SK-N-MC (cell line): ENCODE measurements around the gene C2CD4B.

ENCODE experiments used
- DNase-seq: peaks from one replicate; pipeline ENCODE4 v3.0.0-alpha.2; 2011; ENCODE audit warnings: low read depth, low spot score
- H3K27ac ChIP-seq: fragments of 200-600 bp; sonication (generic); 2 replicates; pipeline ENCODE4 v1.5.1; 2016; ENCODE audit warnings: mixed run types
- H3K36me3 ChIP-seq: fragments of 200-600 bp; sonication (generic); 2 replicates; pipeline ENCODE4 v1.6.1; 2017; ENCODE audit warnings: antibody characterized with exemption, low read length, mixed read lengths; ENCODE audit not compliant: insufficient read depth
- H3K4me3 ChIP-seq: fragments of 200-600 bp; sonication (generic); 2 replicates; pipeline ENCODE4 v1.5.1; 2016
- H3K9ac ChIP-seq: fragments of 200-600 bp; sonication (generic); 2 replicates; pipeline ENCODE4 v1.8.0; 2017; ENCODE audit warnings: mixed run types, mixed read lengths; ENCODE audit not compliant: insufficient read length
- H3K9me3 ChIP-seq: fragments of 200-600 bp; sonication (generic); 2 replicates; pipeline ENCODE4 v1.6.1; 2017; ENCODE audit warnings: low read depth, mild to moderate bottlenecking, antibody characterized with exemption, low read length, moderate library complexity, mixed read lengths
- EZH2 ChIP-seq: fragments of 200-600 bp; sonication (generic); IDR thresholded peaks from one replicate; pipeline ENCODE4 v1.6.1; 2017; ENCODE audit warnings: antibody characterized with exemption
- FOXP2 ChIP-seq: optimal IDR thresholded peaks from 2 replicates; pipeline ENCODE3; 2011; ENCODE audit warnings: mild to moderate bottlenecking, moderate library complexity; ENCODE audit not compliant: insufficient read depth; ENCODE audit errors: extremely low read length, control extremely low read depth
- POLR2AphosphoS5 ChIP-seq: IDR thresholded peaks from 2 replicates; pipeline ENCODE4 v1.6.1; 2012; ENCODE audit warnings: mild to moderate bottlenecking, low read depth, low read length, borderline replicate concordance

C2CD4B gene

GRCh38 chr15:62164014-62164395 lies 1.1 kb downstream of the C2CD4B start:
- Histone ChIP-seq H3K27ac (no peak overlapping the region), H3K4me3 (peak overlapping the region; percentile 73), H3K36me3 (no peaks in the 10 kb centered on the region), H3K9ac (no peak overlapping the region), H3K9me3 (no peaks in the 10 kb centered on the region)
- DNase-seq: no peak
- TF ChIP-seq EZH2 (no peak), POLR2AphosphoS5 (no peak)

- no peak for DNase-seq
- no peaks in the 10 kb centered on the region for H3K9me3 ChIP-seq
- no peak overlapping the region for H3K9ac ChIP-seq
- H3K36me3 ChIP-seq: no peaks in the 10 kb centered on the region
- TF ChIP-seq EZH2 (no peak), FOXP2 (no peak), POLR2AphosphoS5 (no peak)
- H3K27ac ChIP-seq: no peak overlapping the region
- peak overlapping the region; percentile 73 for H3K4me3 ChIP-seq
Observed at GRCh38 chr15:62163397-62164013, 1.6 kb downstream of the C2CD4B start.

GRCh38 chr15:62153228-62153627 lies 11.9 kb downstream of the C2CD4B start:
- Histone ChIP-seq H3K4me3 (no peak overlapping the region), H3K9me3 (no peaks in the 10 kb centered on the region), H3K36me3 (no peaks in the 10 kb centered on the region), H3K27ac (no peak overlapping the region), H3K9ac (no peak overlapping the region)
- no peak for DNase-seq
- TF ChIP-seq POLR2AphosphoS5 (no peak), FOXP2 (no peak), EZH2 (no peak)

GRCh38 chr15:62150445-62150844 lies 14.6 kb downstream of the C2CD4B start:
- no peak for TF ChIP-seq POLR2AphosphoS5
- no peak for TF ChIP-seq FOXP2
- TF ChIP-seq EZH2: no peak
- H3K27ac ChIP-seq: no peak overlapping the region
- no peaks in the 10 kb centered on the region for H3K9me3 ChIP-seq
- no peaks in the 10 kb centered on the region for H3K36me3 ChIP-seq
- no peak overlapping the region for H3K4me3 ChIP-seq
- no peak for DNase-seq
- no peak overlapping the region for H3K9ac ChIP-seq

GRCh38 chr15:62149729-62150128 lies 15.4 kb downstream of the C2CD4B start:
- TF ChIP-seq EZH2: no peak
- no peak for TF ChIP-seq POLR2AphosphoS5
- no peak overlapping the region for H3K4me3 ChIP-seq
- no peak for DNase-seq
- H3K36me3 ChIP-seq: no peaks in the 10 kb centered on the region
- no peaks in the 10 kb centered on the region for H3K9me3 ChIP-seq
- no peak overlapping the region for H3K9ac ChIP-seq
- H3K27ac ChIP-seq: no peak overlapping the region

- no peaks in the 10 kb centered on the region for H3K9me3 ChIP-seq
- no peak overlapping the region for H3K9ac ChIP-seq
- no peak overlapping the region for H3K4me3 ChIP-seq
- H3K27ac ChIP-seq: no peak overlapping the region
- DNase-seq: no peak
- H3K36me3 ChIP-seq: no peaks in the 10 kb centered on the region
- TF ChIP-seq EZH2 (no peak), FOXP2 (no peak), POLR2AphosphoS5 (no peak)
Observed at GRCh38 chr15:62147551-62147950, 17.5 kb downstream of the C2CD4B start.

GRCh38 chr15:62147149-62147548 lies 17.9 kb downstream of the C2CD4B start:
- Histone ChIP-seq H3K9me3 (no peaks in the 10 kb centered on the region), H3K4me3 (no peak overlapping the region), H3K36me3 (no peaks in the 10 kb centered on the region), H3K27ac (no peak overlapping the region), H3K9ac (no peak overlapping the region)
- no peak for DNase-seq
- no peak for TF ChIP-seq POLR2AphosphoS5
- TF ChIP-seq EZH2: no peak

- H3K36me3 ChIP-seq: no peaks in the 10 kb centered on the region
- DNase-seq: no peak
Observed at GRCh38 chr15:62145015-62145735, 19.9 kb downstream of the C2CD4B start.

GRCh38 chr15:62142736-62143135 lies 22.3 kb downstream of the C2CD4B start:
- no peak overlapping the region for H3K9ac ChIP-seq
- no peak overlapping the region for H3K4me3 ChIP-seq
- DNase-seq: no peak
- no peak overlapping the region for H3K27ac ChIP-seq
- TF ChIP-seq POLR2AphosphoS5 (no peak), FOXP2 (no peak)
- H3K9me3 ChIP-seq: no peaks in the 10 kb centered on the region
- no peaks in the 10 kb centered on the region for H3K36me3 ChIP-seq

More at GRCh38 chr15:62145015-62145735, 19.9 kb downstream of the C2CD4B start:
- TF ChIP-seq POLR2AphosphoS5: no peak
- no peak for TF ChIP-seq FOXP2
- no peak for TF ChIP-seq EZH2
- Histone ChIP-seq H3K9ac (no peak overlapping the region), H3K27ac (no peak overlapping the region), H3K9me3 (no peaks in the 10 kb centered on the region), H3K4me3 (no peak overlapping the region)
